ENCODE data around the gene SLC22A2.
"Not testable (repeated sequence)": the region's sequence is repeated elsewhere in the genome, so short reads cannot be mapped to it uniquely, and the experiment has no call there.

The SLC22A2 gene

DNA sequence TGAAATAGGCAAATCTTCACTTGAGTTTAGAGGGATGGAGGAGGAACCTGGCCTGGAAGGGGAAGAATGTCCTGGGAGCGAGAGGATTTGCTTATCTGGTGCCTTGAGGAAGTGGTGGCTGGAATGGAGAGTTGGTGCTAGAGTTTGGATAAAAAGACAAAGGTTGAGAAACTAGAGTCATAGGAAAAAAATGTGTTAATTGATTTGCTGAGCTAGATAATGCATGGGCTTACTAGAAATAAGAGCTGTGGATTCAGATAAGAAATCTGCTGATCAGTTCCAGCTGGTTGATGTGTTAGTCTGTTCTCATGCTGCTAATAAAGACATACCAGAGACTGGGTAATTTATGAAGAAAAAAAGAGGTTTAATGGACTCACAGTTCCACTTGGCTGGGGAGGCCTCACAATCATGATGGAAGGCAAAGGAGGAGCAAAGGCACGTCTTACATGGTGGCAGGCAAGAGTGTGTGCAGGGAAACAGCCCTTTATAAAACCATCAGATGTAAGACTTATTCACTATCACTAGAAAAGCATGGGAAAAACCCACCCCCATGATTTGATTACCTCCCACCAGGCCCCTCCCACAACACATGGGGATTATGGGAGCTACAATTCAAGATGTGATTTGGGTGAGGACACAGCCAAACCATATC lies 43.9 kb upstream of the SLC22A2 start:
- H3K4me2 ChIP-seq (ENCODE audit: insufficient read depth, low read length, poor library complexity, severe bottlenecking); H2BK12ac ChIP-seq (ENCODE audit: low read length); H2BK120ac ChIP-seq (ENCODE audit: low read depth, low read length); H3K4me1 ChIP-seq (ENCODE audit: control insufficient read depth in 2 of 2, insufficient read depth in 1 of 2, low read depth in 1 of 2, low read length in 2 of 2); H3K23ac ChIP-seq (ENCODE audit: low read depth, low read length, poor library complexity); H2BK5ac ChIP-seq (ENCODE audit: low read length); H3K4me3 ChIP-seq (ENCODE audit: low read length in 2 of 2); H3K9me3 ChIP-seq (replicated peaks in 1 of 2; ENCODE audit: control insufficient read depth in 2 of 2, insufficient read depth in 1 of 2, low read depth in 1 of 2, low read length in 2 of 2); H3K79me1 ChIP-seq (ENCODE audit: low read depth, low read length); H3K4ac ChIP-seq (ENCODE audit: low read length); H4K8ac ChIP-seq (ENCODE audit: low read depth, low read length); H3K27me3 ChIP-seq (ENCODE audit: control insufficient read depth in 3 of 3, insufficient read depth in 3 of 3, low read depth in 1 of 3, low read length in 3 of 3); H4K91ac ChIP-seq (ENCODE audit: low read depth, low read length, poor library complexity); H3K27ac ChIP-seq (replicated peaks; ENCODE audit: low read length); H3K14ac ChIP-seq (ENCODE audit: low read length); H3K36me3 ChIP-seq (replicated peaks in 1 of 2; ENCODE audit: control insufficient read depth in 2 of 2, insufficient read depth in 2 of 2, low read length in 2 of 2); H3K18ac ChIP-seq (ENCODE audit: low read length); DNase-seq (ENCODE audit: low spot score); H2AFZ ChIP-seq (ENCODE audit: low read length); H2AK5ac ChIP-seq (ENCODE audit: low read depth, low read length); H2BK15ac ChIP-seq (ENCODE audit: low read length); H3K9ac ChIP-seq (ENCODE audit: low read depth, low read length, poor library complexity): not testable (repeated sequence)
- no CpG with 5 or more reads among the region's 2 CpGs for WGBS, 2 donors (ENCODE audit: extremely low coverage in 2 of 2, insufficient read length in 2 of 2, insufficient replicate concordance in 1 of 2)

DNA sequence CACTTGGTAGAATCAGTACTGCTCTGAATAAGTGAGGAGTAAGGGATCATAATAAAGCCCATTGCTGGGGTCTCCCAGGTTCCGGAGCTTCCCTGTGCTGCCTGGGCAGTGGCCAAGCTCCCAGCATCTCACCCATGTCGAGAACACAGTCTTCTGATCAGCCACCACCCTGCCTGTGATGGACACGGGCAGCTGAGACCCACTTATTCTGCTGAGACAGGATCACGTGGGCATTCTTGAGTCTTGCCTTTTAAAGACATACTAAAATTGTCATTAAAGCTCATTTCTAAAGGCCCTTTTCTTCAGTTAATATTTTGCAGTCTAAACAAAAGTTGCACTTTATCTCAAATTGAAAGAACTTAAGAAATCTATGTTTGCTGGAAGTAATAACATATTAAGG lies 42.7 kb upstream of the SLC22A2 start:
- no peak for DNase-seq (ENCODE audit: low spot score)
- Histone ChIP-seq H3K27ac (replicated peaks; ENCODE audit: low read length) (no peak overlapping the region), H3K36me3 (replicated peaks in 1 of 2; ENCODE audit: control insufficient read depth in 2 of 2, insufficient read depth in 2 of 2, low read length in 2 of 2) (no peaks in the 10 kb centered on the region), H3K9me3 (replicated peaks in 1 of 2; ENCODE audit: control insufficient read depth in 2 of 2, insufficient read depth in 1 of 2, low read depth in 1 of 2, low read length in 2 of 2) (no peaks in the 10 kb centered on the region), H3K23ac (ENCODE audit: low read depth, low read length, poor library complexity) (no peak overlapping the region), H3K9ac (ENCODE audit: low read depth, low read length, poor library complexity) (no peak overlapping the region), H3K14ac (ENCODE audit: low read length) (no peak overlapping the region), H3K4me1 (ENCODE audit: control insufficient read depth in 2 of 2, insufficient read depth in 1 of 2, low read depth in 1 of 2, low read length in 2 of 2) (peaks cover 0 to 7% of the 10 kb centered on the region in 2 donors), H2AFZ (ENCODE audit: low read length) (no peak overlapping the region), H2BK12ac (ENCODE audit: low read length) (no peak overlapping the region), H2BK5ac (ENCODE audit: low read length) (no peak overlapping the region), H4K8ac (ENCODE audit: low read depth, low read length) (no peak overlapping the region), H2BK15ac (ENCODE audit: low read length) (no peak overlapping the region), H3K4me3 (ENCODE audit: low read length in 2 of 2) (no peak overlapping the region), H3K4me2 (ENCODE audit: insufficient read depth, low read length, poor library complexity, severe bottlenecking) (no peak overlapping the region), H2BK120ac (ENCODE audit: low read depth, low read length) (no peak overlapping the region), H3K18ac (ENCODE audit: low read length) (no peak overlapping the region), H3K27me3 (ENCODE audit: control insufficient read depth in 3 of 3, insufficient read depth in 3 of 3, low read depth in 1 of 3, low read length in 3 of 3) (no peaks in the 10 kb centered on the region), H4K91ac (ENCODE audit: low read depth, low read length, poor library complexity) (no peak overlapping the region), H3K4ac (ENCODE audit: low read length) (no peak overlapping the region), H3K79me1 (ENCODE audit: low read depth, low read length) (no peaks in the 10 kb centered on the region), H2AK5ac (ENCODE audit: low read depth, low read length) (no peak overlapping the region)
- WGBS, 2 donors (ENCODE audit: extremely low coverage in 2 of 2, insufficient read length in 2 of 2, insufficient replicate concordance in 1 of 2), result no CpG with 5 or more reads among the region's 4 CpGs

GRCh38 chr6:160300076-160300695 lies 41.6 kb upstream of the SLC22A2 start:
- DNase-seq (ENCODE audit: low spot score), result no peak
- no CpG with 5 or more reads among the region's 15 CpGs for WGBS, 2 donors (ENCODE audit: extremely low coverage in 2 of 2, insufficient read length in 2 of 2, insufficient replicate concordance in 1 of 2)

GRCh38 chr6:160299559-160299958 lies 40.9 kb upstream of the SLC22A2 start:
- Histone ChIP-seq H3K27ac (replicated peaks; ENCODE audit: low read length) (no peak overlapping the region), H3K36me3 (replicated peaks in 1 of 2; ENCODE audit: control insufficient read depth in 2 of 2, insufficient read depth in 2 of 2, low read length in 2 of 2) (no peaks in the 10 kb centered on the region), H2BK120ac (ENCODE audit: low read depth, low read length) (no peak overlapping the region), H3K23ac (ENCODE audit: low read depth, low read length, poor library complexity) (no peak overlapping the region), H2BK15ac (ENCODE audit: low read length) (no peak overlapping the region), H2BK5ac (ENCODE audit: low read length) (no peak overlapping the region), H2BK12ac (ENCODE audit: low read length) (no peak overlapping the region), H3K14ac (ENCODE audit: low read length) (no peak overlapping the region), H3K27me3 (ENCODE audit: control insufficient read depth in 3 of 3, insufficient read depth in 3 of 3, low read depth in 1 of 3, low read length in 3 of 3) (no peaks in the 10 kb centered on the region), H3K9ac (ENCODE audit: low read depth, low read length, poor library complexity) (no peak overlapping the region), H3K4me2 (ENCODE audit: insufficient read depth, low read length, poor library complexity, severe bottlenecking) (no peak overlapping the region), H4K8ac (ENCODE audit: low read depth, low read length) (no peak overlapping the region), H2AFZ (ENCODE audit: low read length) (no peak overlapping the region), H3K4me1 (ENCODE audit: control insufficient read depth in 2 of 2, insufficient read depth in 1 of 2, low read depth in 1 of 2, low read length in 2 of 2) (peaks cover 0 to 7% of the 10 kb centered on the region in 2 donors), H4K91ac (ENCODE audit: low read depth, low read length, poor library complexity) (no peak overlapping the region), H3K18ac (ENCODE audit: low read length) (no peak overlapping the region), H2AK5ac (ENCODE audit: low read depth, low read length) (no peak overlapping the region), H3K4me3 (ENCODE audit: low read length in 2 of 2) (no peak overlapping the region), H3K9me3 (replicated peaks in 1 of 2; ENCODE audit: control insufficient read depth in 2 of 2, insufficient read depth in 1 of 2, low read depth in 1 of 2, low read length in 2 of 2) (no peaks in the 10 kb centered on the region), H3K4ac (ENCODE audit: low read length) (no peak overlapping the region), H3K79me1 (ENCODE audit: low read depth, low read length) (no peaks in the 10 kb centered on the region)
- WGBS, 2 donors (ENCODE audit: extremely low coverage in 2 of 2, insufficient read length in 2 of 2, insufficient replicate concordance in 1 of 2), result no CpG with 5 or more reads among the region's 11 CpGs
- DNase-seq (ENCODE audit: low spot score), result no peak

More at GRCh38 chr6:160300076-160300695, 41.6 kb upstream of the SLC22A2 start:
- Histone ChIP-seq H3K18ac (ENCODE audit: low read length) (peak overlapping the region; percentile 82), H3K36me3 (replicated peaks in 1 of 2; ENCODE audit: control insufficient read depth in 2 of 2, insufficient read depth in 2 of 2, low read length in 2 of 2) (no peaks in the 10 kb centered on the region), H3K4me2 (ENCODE audit: insufficient read depth, low read length, poor library complexity, severe bottlenecking) (no peak overlapping the region), H3K4ac (ENCODE audit: low read length) (no peak overlapping the region), H4K91ac (ENCODE audit: low read depth, low read length, poor library complexity) (no peak overlapping the region), H2BK120ac (ENCODE audit: low read depth, low read length) (no peak overlapping the region), H2BK12ac (ENCODE audit: low read length) (no peak overlapping the region), H3K79me1 (ENCODE audit: low read depth, low read length) (no peaks in the 10 kb centered on the region), H3K27ac (replicated peaks; ENCODE audit: low read length) (no peak overlapping the region), H3K27me3 (ENCODE audit: control insufficient read depth in 3 of 3, insufficient read depth in 3 of 3, low read depth in 1 of 3, low read length in 3 of 3) (no peaks in the 10 kb centered on the region), H2AK5ac (ENCODE audit: low read depth, low read length) (no peak overlapping the region), H3K9me3 (replicated peaks in 1 of 2; ENCODE audit: control insufficient read depth in 2 of 2, insufficient read depth in 1 of 2, low read depth in 1 of 2, low read length in 2 of 2) (no peaks in the 10 kb centered on the region), H3K14ac (ENCODE audit: low read length) (no peak overlapping the region), H3K4me3 (ENCODE audit: low read length in 2 of 2) (no peak overlapping the region), H2BK15ac (ENCODE audit: low read length) (no peak overlapping the region), H3K9ac (ENCODE audit: low read depth, low read length, poor library complexity) (no peak overlapping the region), H3K4me1 (ENCODE audit: control insufficient read depth in 2 of 2, insufficient read depth in 1 of 2, low read depth in 1 of 2, low read length in 2 of 2) (peaks cover 0 to 7% of the 10 kb centered on the region in 2 donors), H3K23ac (ENCODE audit: low read depth, low read length, poor library complexity) (peak overlapping the region; percentile 87), H2BK5ac (ENCODE audit: low read length) (no peak overlapping the region), H2AFZ (ENCODE audit: low read length) (no peak overlapping the region), H4K8ac (ENCODE audit: low read depth, low read length) (peak overlapping the region; percentile 43)
